Measurements from ENCODE around the gene TMPRSS11F.
A peak's percentile ranks its signal among the peaks of the same experiment; 100 is the strongest.

- TF ChIP-seq ARNT (IDR thresholded peaks at IDR 0.05) (no peak), SP1 (IDR thresholded peaks at IDR 0.05) (no peak), FOXM1 (IDR thresholded peaks at IDR 0.05; ENCODE audit: borderline replicate concordance) (no peak), BHLHE40 (IDR thresholded peaks at IDR 0.05; ENCODE audit: borderline replicate concordance) (no peak), ELF4 (IDR thresholded peaks at IDR 0.05) (no peak), NFRKB (IDR thresholded peaks at IDR 0.05) (no peak), FOXK2 (IDR thresholded peaks at IDR 0.05) (no peak), FOXA1 (IDR thresholded peaks at IDR 0.05) (no peak), TARDBP (IDR thresholded peaks at IDR 0.05) (no peak), L3MBTL2 (conservative IDR thresholded peaks at IDR 0.05) (no peak), CTBP1 (IDR thresholded peaks at IDR 0.05; ENCODE audit: borderline replicate concordance) (no peak), ZNF384 (IDR thresholded peaks at IDR 0.05) (peak; percentile 91)
These were observed 46.0 kb upstream of the TMPRSS11F start for GRCh38 chr4:68175562-68176155.
